Calu3 (cell line): ENCODE measurements around the gene CFAP107. TPM values are rescaled to one million over a fixed set of nuclear protein-coding genes. Genes with fewer than 3 reads are reported as not detected.

Experiments
- BruUV-seq: library from RNA; stranded (reverse); fragments of 400-500 nt; replicated peaks from 2 replicates; lab custom pipeline; 2021; lab: Mats Ljungman, UMichigan
- CTCF ChIA-PET: fragments of 300-600 bp; sonication (Branson Sonifier 250); formaldehyde crosslinking; loops from one replicate; lab custom pipeline; 2022; ENCODE audit warnings: antibody characterized with exemption; lab: Charles Lee
- DNase-seq: peaks from one replicate; pipeline ENCODE4 v3.0.0; 2022
- H3K27ac Mint-ChIP-seq: one replicate; pipeline ENCODE4 v1.8.0; 2022; ENCODE audit warnings: mixed read lengths; ENCODE audit not compliant: unreplicated experiment
- H3K27me3 Mint-ChIP-seq: one replicate; pipeline ENCODE4 v1.8.0; 2022; ENCODE audit warnings: mixed read lengths; ENCODE audit not compliant: unreplicated experiment
- H3K36me3 Mint-ChIP-seq: one replicate; pipeline ENCODE4 v1.8.0; 2022; ENCODE audit warnings: mild to moderate bottlenecking, moderate library complexity, mixed read lengths; ENCODE audit not compliant: insufficient read depth, unreplicated experiment
- H3K4me1 Mint-ChIP-seq: one replicate; pipeline ENCODE4 v1.8.0; 2022; ENCODE audit warnings: mild to moderate bottlenecking, low read depth, mixed read lengths; ENCODE audit not compliant: unreplicated experiment
- H3K4me3 Mint-ChIP-seq: one replicate; pipeline ENCODE4 v1.8.0; 2022; ENCODE audit warnings: mild to moderate bottlenecking, low read depth, moderate library complexity, mixed read lengths; ENCODE audit not compliant: unreplicated experiment
- H3K9me3 Mint-ChIP-seq: one replicate; pipeline ENCODE4 v1.8.0; 2022; ENCODE audit warnings: low read depth, mixed read lengths; ENCODE audit not compliant: unreplicated experiment
- intact Hi-C: fragments of 100-400 bp; cut with micrococcal nuclease; formaldehyde crosslinking; loops from one replicate; pipeline ENCODE4 v1.10.0; 2022; ENCODE audit not compliant: unreplicated experiment
- total RNA-seq: library from RNA; stranded (reverse); gene quantifications from 2 replicates; pipeline ENCODE4 v1.2.3, GENCODE V29; 2022
- TF ChIP-seq, protein P1 (sequence below): fragments of 200-600 bp; IDR thresholded peaks from one replicate; pipeline ENCODE4 v1.8.0; 2022; ENCODE audit warnings: antibody characterized with exemption; ENCODE audit not compliant: unreplicated experiment

Gene CFAP107
- total RNA-seq, 1 experiment from 2014 or later = not detected

DNA sequence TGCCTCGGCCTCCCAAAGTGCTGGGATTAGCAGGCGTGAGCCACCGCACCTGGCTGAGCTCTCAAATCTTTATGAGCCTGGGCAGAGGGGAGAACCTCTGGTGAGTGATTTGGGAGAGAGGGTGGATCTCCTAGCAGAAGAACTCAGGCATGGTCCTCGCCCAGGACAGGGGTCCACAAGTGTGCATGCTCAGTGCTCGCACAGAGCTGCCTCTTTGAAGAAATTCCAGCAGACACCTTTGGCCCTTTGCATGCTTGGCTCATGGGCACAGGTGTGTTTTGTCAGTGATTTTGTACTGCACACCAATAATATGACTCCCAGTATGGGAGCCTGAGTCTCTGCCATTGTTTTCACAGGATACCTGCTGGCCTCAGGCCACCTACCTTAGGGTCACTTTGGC lies 15.8 kb downstream of the CFAP107 start:
- intact Hi-C loops = no loop called here
- TF ChIP-seq, protein P1, sequence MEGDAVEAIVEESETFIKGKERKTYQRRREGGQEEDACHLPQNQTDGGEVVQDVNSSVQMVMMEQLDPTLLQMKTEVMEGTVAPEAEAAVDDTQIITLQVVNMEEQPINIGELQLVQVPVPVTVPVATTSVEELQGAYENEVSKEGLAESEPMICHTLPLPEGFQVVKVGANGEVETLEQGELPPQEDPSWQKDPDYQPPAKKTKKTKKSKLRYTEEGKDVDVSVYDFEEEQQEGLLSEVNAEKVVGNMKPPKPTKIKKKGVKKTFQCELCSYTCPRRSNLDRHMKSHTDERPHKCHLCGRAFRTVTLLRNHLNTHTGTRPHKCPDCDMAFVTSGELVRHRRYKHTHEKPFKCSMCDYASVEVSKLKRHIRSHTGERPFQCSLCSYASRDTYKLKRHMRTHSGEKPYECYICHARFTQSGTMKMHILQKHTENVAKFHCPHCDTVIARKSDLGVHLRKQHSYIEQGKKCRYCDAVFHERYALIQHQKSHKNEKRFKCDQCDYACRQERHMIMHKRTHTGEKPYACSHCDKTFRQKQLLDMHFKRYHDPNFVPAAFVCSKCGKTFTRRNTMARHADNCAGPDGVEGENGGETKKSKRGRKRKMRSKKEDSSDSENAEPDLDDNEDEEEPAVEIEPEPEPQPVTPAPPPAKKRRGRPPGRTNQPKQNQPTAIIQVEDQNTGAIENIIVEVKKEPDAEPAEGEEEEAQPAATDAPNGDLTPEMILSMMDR = no peak
- Mint-ChIP-seq H3K4me1 (no peaks in the 10 kb centered on the region), H3K27ac (no peak overlapping the region), H3K9me3 (no peaks in the 10 kb centered on the region), H3K36me3 (no peaks in the 10 kb centered on the region), H3K27me3 (peaks cover 70% of the 10 kb centered on the region), H3K4me3 (no peak overlapping the region)
- BruUV-seq = no TSS peak
- DNase-seq = no peak
- CTCF ChIA-PET = no interaction called here

DNA sequence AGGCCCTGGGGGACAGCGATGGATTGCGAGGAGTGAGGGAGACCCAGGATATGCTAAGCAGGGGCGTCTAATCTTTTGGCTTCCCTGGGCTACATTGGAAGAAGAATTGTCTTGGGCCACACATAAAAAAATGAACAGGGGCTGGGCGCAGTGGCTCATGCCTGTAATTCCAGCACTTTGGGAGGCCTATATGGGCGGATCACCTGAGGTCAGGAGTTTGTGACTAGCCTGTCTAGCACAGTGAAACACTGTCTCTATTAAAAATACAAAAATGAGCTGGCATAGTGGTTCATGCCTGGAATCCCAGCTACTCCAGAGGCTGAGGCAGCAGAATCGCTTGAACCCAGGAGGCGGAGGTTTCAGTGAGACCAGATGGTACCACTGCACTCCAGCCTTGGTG lies 16.8 kb downstream of the CFAP107 start:
- H3K27ac Mint-ChIP-seq = no peak overlapping the region
- TF ChIP-seq, protein P1 = no peak
- CTCF ChIA-PET = no interaction called here
- H3K27me3 Mint-ChIP-seq = peaks cover 70% of the 10 kb centered on the region
- no peaks in the 10 kb centered on the region for H3K9me3 Mint-ChIP-seq
- no peaks in the 10 kb centered on the region for H3K36me3 Mint-ChIP-seq
- no peak for DNase-seq
- no TSS peak for BruUV-seq
- no peaks in the 10 kb centered on the region for H3K4me1 Mint-ChIP-seq
- no peak overlapping the region for H3K4me3 Mint-ChIP-seq
- intact Hi-C loops = no loop called here

DNA sequence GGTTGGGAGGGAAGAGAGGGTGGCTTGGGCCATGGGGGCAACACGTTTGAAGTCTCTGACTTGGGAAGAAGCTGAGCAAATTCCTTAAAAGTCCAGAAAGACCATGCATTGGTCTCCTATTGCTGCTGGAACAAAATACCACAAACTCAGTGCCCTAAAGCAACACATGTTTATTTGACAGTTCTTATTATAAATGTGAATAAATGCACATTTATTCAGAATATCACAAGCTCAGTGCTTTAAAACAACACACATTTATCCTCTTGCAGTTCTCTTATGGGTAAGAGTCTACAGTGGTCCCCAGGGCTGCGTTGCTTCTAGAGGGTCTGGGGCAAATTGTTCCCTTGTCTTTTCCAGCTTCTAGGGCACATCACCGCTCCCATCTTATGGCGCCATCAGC lies 17.5 kb downstream of the CFAP107 start:
- no peaks in the 10 kb centered on the region for H3K36me3 Mint-ChIP-seq

DNA sequence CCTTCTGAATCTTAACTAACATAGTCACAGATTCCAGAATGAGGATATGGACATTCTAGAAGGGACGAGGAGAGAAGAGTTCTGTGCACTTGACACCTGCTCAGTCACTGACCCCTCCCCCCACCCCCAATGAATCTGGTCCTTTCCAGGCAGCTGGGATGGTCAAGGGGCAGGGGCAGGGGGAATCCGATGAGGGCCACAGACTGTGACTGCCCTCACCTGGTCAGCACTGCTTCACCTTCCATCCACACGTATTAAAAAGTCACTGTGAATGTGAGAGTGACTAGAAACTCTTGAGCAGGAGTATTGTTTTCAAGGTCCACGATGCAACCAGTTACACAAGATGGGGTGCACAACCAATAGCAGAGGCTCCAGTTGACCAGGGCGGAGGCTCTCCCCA lies 18.0 kb downstream of the CFAP107 start:
- H3K27ac Mint-ChIP-seq = no peak overlapping the region
- H3K4me1 Mint-ChIP-seq = no peaks in the 10 kb centered on the region
- peaks cover 70% of the 10 kb centered on the region for H3K27me3 Mint-ChIP-seq
- intact Hi-C loops = no loop called here
- no peaks in the 10 kb centered on the region for H3K9me3 Mint-ChIP-seq
- TF ChIP-seq, protein P1 = no peak
- H3K36me3 Mint-ChIP-seq = no peaks in the 10 kb centered on the region
- CTCF ChIA-PET = no interaction called here
- no peak overlapping the region for H3K4me3 Mint-ChIP-seq
- DNase-seq = no peak
- BruUV-seq = no TSS peak

More for the DNA sequence above, 17.5 kb downstream of the CFAP107 start:
- no peak overlapping the region for H3K27ac Mint-ChIP-seq
- no TSS peak for BruUV-seq
- intact Hi-C loops = no loop called here
- H3K9me3 Mint-ChIP-seq = no peaks in the 10 kb centered on the region
- no peak overlapping the region for H3K4me3 Mint-ChIP-seq
- CTCF ChIA-PET = no interaction called here
- TF ChIP-seq, protein P1 = no peak
- no peak for DNase-seq
- no peaks in the 10 kb centered on the region for H3K4me1 Mint-ChIP-seq
- H3K27me3 Mint-ChIP-seq = peaks cover 70% of the 10 kb centered on the region
